ENCODE measurements around the gene CAV2.
A peak's percentile ranks its signal among the peaks of the same experiment; 100 is the strongest.

The CAV2 gene

GRCh38 chr7:116505823-116506222 is 6.3 kb downstream of the CAV2 start:
- no peaks in the 10 kb centered on the region for H4K20me1 ChIP-seq (ENCODE audit: insufficient read depth, low read length)
- H3K79me2 ChIP-seq (ENCODE audit: insufficient read depth, low read length): no peaks in the 10 kb centered on the region
- H3K27me3 ChIP-seq (ENCODE audit: insufficient read depth, low read length): no peaks in the 10 kb centered on the region
- H2AFZ ChIP-seq (ENCODE audit: low read length): no peak overlapping the region
- no peaks in the 10 kb centered on the region for H3K9me2 ChIP-seq (ENCODE audit: low read depth, low read length)
- H3K36me3 ChIP-seq (ENCODE audit: insufficient read depth, low read length): no peaks in the 10 kb centered on the region
- no peak overlapping the region for H3K27ac ChIP-seq (ENCODE audit: low read depth, low read length, poor library complexity, severe bottlenecking)
- H3K4me3 ChIP-seq (ENCODE audit: low read depth, low read length, poor library complexity, severe bottlenecking): no peak overlapping the region
- no peak overlapping the region for H3K4me2 ChIP-seq (ENCODE audit: low read length)
- no peak for TF ChIP-seq EZH2 (IDR thresholded peaks at IDR 0.05; ENCODE audit: borderline replicate concordance, low read length)
- TF ChIP-seq, protein P1, sequence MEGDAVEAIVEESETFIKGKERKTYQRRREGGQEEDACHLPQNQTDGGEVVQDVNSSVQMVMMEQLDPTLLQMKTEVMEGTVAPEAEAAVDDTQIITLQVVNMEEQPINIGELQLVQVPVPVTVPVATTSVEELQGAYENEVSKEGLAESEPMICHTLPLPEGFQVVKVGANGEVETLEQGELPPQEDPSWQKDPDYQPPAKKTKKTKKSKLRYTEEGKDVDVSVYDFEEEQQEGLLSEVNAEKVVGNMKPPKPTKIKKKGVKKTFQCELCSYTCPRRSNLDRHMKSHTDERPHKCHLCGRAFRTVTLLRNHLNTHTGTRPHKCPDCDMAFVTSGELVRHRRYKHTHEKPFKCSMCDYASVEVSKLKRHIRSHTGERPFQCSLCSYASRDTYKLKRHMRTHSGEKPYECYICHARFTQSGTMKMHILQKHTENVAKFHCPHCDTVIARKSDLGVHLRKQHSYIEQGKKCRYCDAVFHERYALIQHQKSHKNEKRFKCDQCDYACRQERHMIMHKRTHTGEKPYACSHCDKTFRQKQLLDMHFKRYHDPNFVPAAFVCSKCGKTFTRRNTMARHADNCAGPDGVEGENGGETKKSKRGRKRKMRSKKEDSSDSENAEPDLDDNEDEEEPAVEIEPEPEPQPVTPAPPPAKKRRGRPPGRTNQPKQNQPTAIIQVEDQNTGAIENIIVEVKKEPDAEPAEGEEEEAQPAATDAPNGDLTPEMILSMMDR (IDR thresholded peaks at IDR 0.05; ENCODE audit: low read length): no peak
- no peak overlapping the region for H3K9ac ChIP-seq (ENCODE audit: low read length)
- H3F3A ChIP-seq (ENCODE audit: insufficient read depth, low read length): no peaks in the 10 kb centered on the region
- no peaks in the 10 kb centered on the region for H3K9me3 ChIP-seq (ENCODE audit: low read length)
- H3K4me1 ChIP-seq (ENCODE audit: insufficient read depth, low read length, severe bottlenecking): no peaks in the 10 kb centered on the region

DNA sequence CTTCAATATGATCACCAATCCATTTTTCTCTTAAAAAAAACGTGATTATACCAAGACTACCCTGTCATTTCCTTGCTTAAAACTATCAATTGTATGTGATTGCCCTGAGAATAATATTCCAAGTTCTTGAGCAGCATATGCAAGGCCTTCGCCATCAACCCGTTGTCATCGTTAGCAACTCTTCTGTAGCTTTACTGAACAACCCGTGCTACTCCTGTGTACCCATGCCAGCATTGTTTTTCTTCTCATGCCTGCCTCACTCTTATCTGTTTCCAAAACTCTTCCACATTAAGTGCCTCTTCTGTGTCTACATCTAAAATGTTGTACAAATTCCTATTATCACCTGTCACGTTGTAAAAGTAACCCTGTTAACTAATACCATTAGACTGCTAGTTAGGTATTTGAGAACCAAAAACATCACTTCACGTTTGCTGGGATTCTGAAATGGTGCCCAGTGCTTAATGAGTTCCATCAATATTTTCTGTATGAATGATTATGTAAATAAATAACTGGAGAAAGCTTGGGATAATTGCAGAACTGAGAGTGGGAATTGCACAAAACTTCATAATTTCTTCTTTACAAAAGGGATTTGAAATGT is 10.5 kb downstream of the CAV2 start:
- TF ChIP-seq, protein P1 (IDR thresholded peaks at IDR 0.05; ENCODE audit: low read length): no peak
- no peak for TF ChIP-seq EZH2 (IDR thresholded peaks at IDR 0.05; ENCODE audit: borderline replicate concordance, low read length)
- H3K9ac ChIP-seq (ENCODE audit: low read length): no peak overlapping the region
- H3K4me2 ChIP-seq (ENCODE audit: low read length): no peak overlapping the region
- no peak overlapping the region for H3K27ac ChIP-seq (ENCODE audit: low read depth, low read length, poor library complexity, severe bottlenecking)
- H3F3A ChIP-seq (ENCODE audit: insufficient read depth, low read length): no peaks in the 10 kb centered on the region
- no peaks in the 10 kb centered on the region for H3K79me2 ChIP-seq (ENCODE audit: insufficient read depth, low read length)
- H2AFZ ChIP-seq (ENCODE audit: low read length): peak overlapping the region; percentile 23; the same call in 1 of the 2 replicates
- H3K4me1 ChIP-seq (ENCODE audit: insufficient read depth, low read length, severe bottlenecking): peaks cover 14% of the 10 kb centered on the region
- H3K36me3 ChIP-seq (ENCODE audit: insufficient read depth, low read length): no peaks in the 10 kb centered on the region
- H4K20me1 ChIP-seq (ENCODE audit: insufficient read depth, low read length): no peaks in the 10 kb centered on the region
- H3K4me3 ChIP-seq (ENCODE audit: low read depth, low read length, poor library complexity, severe bottlenecking): no peak overlapping the region
- H3K9me3 ChIP-seq (ENCODE audit: low read length): no peaks in the 10 kb centered on the region
- no peaks in the 10 kb centered on the region for H3K27me3 ChIP-seq (ENCODE audit: insufficient read depth, low read length)
- no peaks in the 10 kb centered on the region for H3K9me2 ChIP-seq (ENCODE audit: low read depth, low read length)

GRCh38 chr7:116510795-116511194 is 11.3 kb downstream of the CAV2 start:
- no peak overlapping the region for H3K9ac ChIP-seq (ENCODE audit: low read length)
- no peak overlapping the region for H3K4me3 ChIP-seq (ENCODE audit: low read depth, low read length, poor library complexity, severe bottlenecking)
- H3F3A ChIP-seq (ENCODE audit: insufficient read depth, low read length): no peaks in the 10 kb centered on the region
- H3K79me2 ChIP-seq (ENCODE audit: insufficient read depth, low read length): no peaks in the 10 kb centered on the region
- H3K9me2 ChIP-seq (ENCODE audit: low read depth, low read length): no peaks in the 10 kb centered on the region
- no peaks in the 10 kb centered on the region for H3K9me3 ChIP-seq (ENCODE audit: low read length)
- H3K4me1 ChIP-seq (ENCODE audit: insufficient read depth, low read length, severe bottlenecking): peaks cover 14% of the 10 kb centered on the region
- no peaks in the 10 kb centered on the region for H3K27me3 ChIP-seq (ENCODE audit: insufficient read depth, low read length)
- H4K20me1 ChIP-seq (ENCODE audit: insufficient read depth, low read length): no peaks in the 10 kb centered on the region
- peak overlapping the region; percentile 23 for H2AFZ ChIP-seq (ENCODE audit: low read length)
- no peak overlapping the region for H3K27ac ChIP-seq (ENCODE audit: low read depth, low read length, poor library complexity, severe bottlenecking)
- no peaks in the 10 kb centered on the region for H3K36me3 ChIP-seq (ENCODE audit: insufficient read depth, low read length)
- TF ChIP-seq EZH2 (IDR thresholded peaks at IDR 0.05; ENCODE audit: borderline replicate concordance, low read length): no peak
- TF ChIP-seq, protein P1 (IDR thresholded peaks at IDR 0.05; ENCODE audit: low read length): no peak
- H3K4me2 ChIP-seq (ENCODE audit: low read length): no peak overlapping the region
